HCT116 (cell line): ENCODE measurements around the gene NKX1-1. TPM values are rescaled to one million over a fixed set of nuclear protein-coding genes. Genes with fewer than 3 reads are reported as not detected.

Experiments
- ATAC-seq: fragments of 200-7000 bp; cut with Tn5 transposase; 2 replicates; pipeline ENCODE4 v1.9.1; 2020; ENCODE audit warnings: mild to moderate bottlenecking, moderate library complexity
- BruUV-seq: library from RNA; stranded (reverse); fragments of 400-500 nt; replicated peaks from 2 replicates; lab custom pipeline; 2021; lab: Mats Ljungman, UMichigan
- CTCF ChIA-PET: fragments of 300-600 bp; sonication (Branson Sonifier 250); formaldehyde crosslinking; loops from one replicate; lab custom pipeline; 2021; ENCODE audit warnings: antibody characterized with exemption; lab: Charles Lee
- POLR2A ChIA-PET: fragments of 300-600, 350-600 bp; sonication (Branson Sonifier 250); formaldehyde crosslinking; loops from one replicate; lab custom pipeline; 2021; ENCODE audit warnings: antibody characterized with exemption; lab: Charles Lee
- RAD21 ChIA-PET, 2 experiments: fragments of 300-600 bp; sonication (Branson Sonifier 250); formaldehyde crosslinking; loops; one replicate each; lab custom pipeline; 2023; ENCODE audit warnings: low total read pairs in 2 of 2; ENCODE audit not compliant: uncharacterized antibody in 2 of 2, unreplicated experiment in 2 of 2, low non-redundant PET in 1 of 2; lab: Charles Lee
- DNase-seq: peaks from one replicate; pipeline ENCODE4 v3.0.0-alpha.2; 2010; ENCODE audit warnings: low read depth, low spot score
- H2AFZ ChIP-seq: fragments of 200-600 bp; shearing (Covaris generic), sonication (generic); 2 replicates; pipeline ENCODE4 v1.6.1; 2017; ENCODE audit warnings: low read depth, mixed run types, mixed read lengths, antibody characterized with exemption, low read length; ENCODE audit not compliant: poor library complexity, severe bottlenecking
- H3K27ac ChIP-seq: 2 replicates; pipeline ENCODE4 v1.5.1; 2012; ENCODE audit warnings: low read depth, low read length
- H3K27me3 ChIP-seq: fragments of 200-600 bp; sonication (generic); 2 replicates; pipeline ENCODE4 v1.6.1; 2016; ENCODE audit warnings: mixed run types, low read length, mixed read lengths; ENCODE audit not compliant: insufficient read depth
- H3K36me3 ChIP-seq, 2 experiments: fragments of 200-500 bp in 1 of 2; fragments of 200-600 bp in 1 of 2; sonication (Bioruptor generic) in 1 of 2; sonication (generic) in 1 of 2; 2 replicates each; pipeline versions ENCODE4 v1.5.1 to v1.6.1; 2014 to 2016; ENCODE audit warnings: low read length in 2 of 2, inconsistent platforms in 1 of 2, mixed read lengths in 1 of 2, mixed run types in 1 of 2; ENCODE audit not compliant: insufficient read depth in 2 of 2, control insufficient read depth in 1 of 2
- H3K4me1 ChIP-seq, 2 experiments: fragments of 200-600 bp in 1 of 2; sonication (generic) in 1 of 2; 2 replicates each; pipeline versions ENCODE4 v1.5.1 to v1.6.1; 2012 to 2017; ENCODE audit warnings: low read length in 2 of 2, inconsistent platforms in 1 of 2, mild to moderate bottlenecking in 1 of 2, mixed read lengths in 1 of 2, mixed run types in 1 of 2, moderate library complexity in 1 of 2; ENCODE audit not compliant: insufficient read depth in 2 of 2, control insufficient read depth in 1 of 2
- H3K4me2 ChIP-seq: fragments of 200-600 bp; sonication (generic); 2 replicates; pipeline ENCODE4 v1.6.1; 2017; ENCODE audit warnings: mixed run types, low read length, mixed read lengths
- H3K4me3 ChIP-seq, 2 experiments: fragments of 200-600 bp in 1 of 2; sonication (generic) in 1 of 2; replicated peaks in 1 of 2; 2 replicates each; pipeline ENCODE4 v1.5.1; 2011 to 2016; ENCODE audit warnings: low read length in 2 of 2, control low read depth in 1 of 2, low read depth in 1 of 2, mild to moderate bottlenecking in 1 of 2, mixed read lengths in 1 of 2, mixed run types in 1 of 2
- H3K79me2 ChIP-seq: fragments of 200-600 bp; sonication (generic); 2 replicates; pipeline ENCODE4 v1.6.1; 2017; ENCODE audit warnings: mild to moderate bottlenecking, mixed run types, low read length, moderate library complexity, mixed read lengths; ENCODE audit not compliant: insufficient read depth
- H3K9ac ChIP-seq: fragments of 200-600 bp; sonication (generic); 2 replicates; pipeline ENCODE4 v1.6.1; 2016; ENCODE audit warnings: low read length, mixed read lengths
- H3K9me2 ChIP-seq: fragments of 200-600 bp; sonication (generic), shearing (Covaris generic); 2 replicates; pipeline ENCODE4 v1.6.1; 2017; ENCODE audit warnings: mixed run types, mild to moderate bottlenecking, moderate library complexity; ENCODE audit not compliant: insufficient read depth
- H3K9me3 ChIP-seq, 2 experiments: fragments of 200-500 bp in 1 of 2; fragments of 200-600 bp in 1 of 2; sonication (Bioruptor generic) in 1 of 2; sonication (generic) in 1 of 2; 2 replicates each; pipeline ENCODE4 v1.6.1; 2014 to 2017; ENCODE audit warnings: low read length in 2 of 2, mixed read lengths in 2 of 2, inconsistent platforms in 1 of 2, low read depth in 1 of 2, mild to moderate bottlenecking in 1 of 2, mixed run types in 1 of 2, moderate library complexity in 1 of 2; ENCODE audit not compliant: control insufficient read depth in 1 of 2, insufficient read depth in 1 of 2
- H4K20me1 ChIP-seq: fragments of 200-600 bp; sonication (generic), shearing (Covaris generic); 2 replicates; pipeline ENCODE4 v1.6.1; 2017; ENCODE audit warnings: mixed run types, mild to moderate bottlenecking, moderate library complexity; ENCODE audit not compliant: insufficient read depth
- EZH2 ChIP-seq: fragments of 200-600 bp; sonication (generic); IDR thresholded peaks from 2 replicates; pipeline ENCODE4 v1.6.1; 2017; ENCODE audit warnings: antibody characterized with exemption, mixed run types
- JUND ChIP-seq: IDR thresholded peaks from 2 replicates; pipeline ENCODE4 v1.6.1; 2012
- POLR2A ChIP-seq: IDR thresholded peaks from 2 replicates; pipeline ENCODE4 v1.7.0; 2011; ENCODE audit warnings: borderline replicate concordance; ENCODE audit not compliant: insufficient read depth, insufficient read length; ENCODE audit errors: extremely low read depth
- POLR2AphosphoS5 ChIP-seq: IDR thresholded peaks from 2 replicates; pipeline ENCODE4 v1.6.1; 2011; ENCODE audit warnings: mild to moderate bottlenecking, low read depth, low read length, moderate library complexity
- RAD21 ChIP-seq: IDR thresholded peaks from 2 replicates; pipeline ENCODE4 v1.6.1; 2012; ENCODE audit warnings: low read depth, mild to moderate bottlenecking
- SIN3A ChIP-seq: IDR thresholded peaks from 2 replicates; pipeline ENCODE4 v1.6.1; 2012; ENCODE audit warnings: low read depth
- SRF ChIP-seq: IDR thresholded peaks from 2 replicates; pipeline ENCODE4 v1.6.1; 2012; ENCODE audit warnings: low read depth
- TCF7L2 ChIP-seq: IDR thresholded peaks from 2 replicates; pipeline ENCODE4 v1.7.0; 2011; ENCODE audit warnings: borderline replicate concordance, inconsistent platforms; ENCODE audit not compliant: insufficient read depth, insufficient read length; ENCODE audit errors: extremely low read depth
- YY1 ChIP-seq: IDR thresholded peaks from 2 replicates; pipeline ENCODE4 v1.6.1; 2011; ENCODE audit warnings: low read length, low read depth, moderate library complexity, mild to moderate bottlenecking; ENCODE audit not compliant: insufficient replicate concordance; ENCODE audit errors: extremely low read depth
- ZFX ChIP-seq: fragments of 450-650 bp; IDR thresholded peaks from 2 replicates; pipeline ENCODE4 v1.6.1; 2017
- ZNF274 ChIP-seq: fragments of 200-500 bp; sonication (Bioruptor generic); IDR thresholded peaks from 2 replicates; pipeline ENCODE4 v1.6.1; 2014; ENCODE audit warnings: mild to moderate bottlenecking, low read depth, low read length, inconsistent platforms
- intact Hi-C: fragments of 100-400 bp; cut with micrococcal nuclease; formaldehyde crosslinking; loops from 2 replicates; pipeline ENCODE4 v1.10.0; 2022
- total RNA-seq: library from RNA; stranded (reverse); gene quantifications from one replicate; pipeline ENCODE4 v1.2.1, GENCODE V29; 2021; ENCODE audit not compliant: unreplicated experiment
- TF ChIP-seq, protein P1 (sequence below): IDR thresholded peaks from 2 replicates; pipeline ENCODE4 v1.6.1; 2012
- TF ChIP-seq, protein P2 (sequence below): IDR thresholded peaks from 2 replicates; pipeline ENCODE4 v1.6.1; 2012
- TF ChIP-seq, protein P3 (sequence below), 3 experiments: fragments of 200-600 bp in 1 of 3; sonication (generic) in 1 of 3; IDR thresholded peaks in 2 of 3; conservative IDR thresholded peaks in 1 of 3; 2 replicates each; pipeline ENCODE4 v1.5.1; 2012 to 2017; ENCODE audit warnings: low read depth in 2 of 3, low read length in 2 of 3, antibody characterized with exemption in 1 of 3, borderline replicate concordance in 1 of 3, control low read depth in 1 of 3, mild to moderate bottlenecking in 1 of 3, mixed read lengths in 1 of 3, mixed run types in 1 of 3, moderate library complexity in 1 of 3; ENCODE audit not compliant: insufficient read depth in 1 of 3

Gene NKX1-1
- total RNA-seq, 1 experiment from 2014 or later, result not detected

DNA sequence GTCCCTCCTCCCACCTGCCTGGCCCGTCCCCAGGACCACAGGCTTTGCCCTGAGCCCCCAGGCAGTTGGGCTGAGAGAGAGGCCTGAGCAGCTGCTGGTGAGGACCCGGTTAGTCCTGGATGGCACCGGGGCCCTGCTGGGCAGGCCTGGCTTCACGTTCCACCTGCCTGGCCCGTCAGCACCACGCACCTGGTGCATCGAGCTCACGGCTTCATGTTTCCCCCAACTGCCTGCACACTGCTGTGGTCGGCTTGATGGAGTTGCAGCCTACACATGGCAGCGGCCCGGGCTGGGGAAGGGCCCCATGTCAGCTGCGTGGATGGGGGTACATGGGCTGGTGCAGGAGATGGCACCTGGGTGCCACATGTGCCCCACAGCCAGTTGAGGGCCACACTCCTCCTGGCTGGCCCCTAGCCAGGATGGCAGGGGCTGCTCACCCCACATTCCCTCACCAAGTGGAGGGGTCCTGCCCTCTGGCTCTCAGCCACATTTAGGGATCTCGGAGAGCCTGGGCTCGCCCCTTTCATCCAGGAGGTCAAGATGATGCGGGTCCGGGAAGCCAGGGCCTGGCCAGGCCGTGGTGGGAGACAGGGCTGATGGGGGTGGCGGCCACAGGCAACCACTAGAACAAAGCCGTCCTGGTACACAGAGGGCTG is 28.5 kb downstream of the NKX1-1 start:
- RAD21 ChIA-PET, result no interaction called here
- POLR2A ChIA-PET, result no interaction called here
- no peak for TF ChIP-seq RAD21
- TF ChIP-seq, protein P1, sequence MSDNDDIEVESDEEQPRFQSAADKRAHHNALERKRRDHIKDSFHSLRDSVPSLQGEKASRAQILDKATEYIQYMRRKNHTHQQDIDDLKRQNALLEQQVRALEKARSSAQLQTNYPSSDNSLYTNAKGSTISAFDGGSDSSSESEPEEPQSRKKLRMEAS, result no peak
- no peak for TF ChIP-seq SRF
- TF ChIP-seq YY1, result no peak
- no peak for TF ChIP-seq ZFX
- TF ChIP-seq, protein P2, sequence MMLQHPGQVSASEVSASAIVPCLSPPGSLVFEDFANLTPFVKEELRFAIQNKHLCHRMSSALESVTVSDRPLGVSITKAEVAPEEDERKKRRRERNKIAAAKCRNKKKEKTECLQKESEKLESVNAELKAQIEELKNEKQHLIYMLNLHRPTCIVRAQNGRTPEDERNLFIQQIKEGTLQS, result no peak
- no peak for TF ChIP-seq POLR2AphosphoS5
- no peak for TF ChIP-seq ZNF274
- TF ChIP-seq SIN3A, result no peak
- no peak for TF ChIP-seq JUND
- TF ChIP-seq, protein P3, sequence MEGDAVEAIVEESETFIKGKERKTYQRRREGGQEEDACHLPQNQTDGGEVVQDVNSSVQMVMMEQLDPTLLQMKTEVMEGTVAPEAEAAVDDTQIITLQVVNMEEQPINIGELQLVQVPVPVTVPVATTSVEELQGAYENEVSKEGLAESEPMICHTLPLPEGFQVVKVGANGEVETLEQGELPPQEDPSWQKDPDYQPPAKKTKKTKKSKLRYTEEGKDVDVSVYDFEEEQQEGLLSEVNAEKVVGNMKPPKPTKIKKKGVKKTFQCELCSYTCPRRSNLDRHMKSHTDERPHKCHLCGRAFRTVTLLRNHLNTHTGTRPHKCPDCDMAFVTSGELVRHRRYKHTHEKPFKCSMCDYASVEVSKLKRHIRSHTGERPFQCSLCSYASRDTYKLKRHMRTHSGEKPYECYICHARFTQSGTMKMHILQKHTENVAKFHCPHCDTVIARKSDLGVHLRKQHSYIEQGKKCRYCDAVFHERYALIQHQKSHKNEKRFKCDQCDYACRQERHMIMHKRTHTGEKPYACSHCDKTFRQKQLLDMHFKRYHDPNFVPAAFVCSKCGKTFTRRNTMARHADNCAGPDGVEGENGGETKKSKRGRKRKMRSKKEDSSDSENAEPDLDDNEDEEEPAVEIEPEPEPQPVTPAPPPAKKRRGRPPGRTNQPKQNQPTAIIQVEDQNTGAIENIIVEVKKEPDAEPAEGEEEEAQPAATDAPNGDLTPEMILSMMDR (IDR thresholded peaks at IDR 0.05 in 2 of 3, conservative IDR thresholded peaks at IDR 0.05 in 1 of 3; ENCODE audit: borderline replicate concordance in 1 of 3, insufficient read depth in 1 of 3, low read depth in 2 of 3, low read length in 2 of 3), result no peak
- TF ChIP-seq TCF7L2, result no peak
- no peak for TF ChIP-seq EZH2
- TF ChIP-seq POLR2A, result no peak
- Histone ChIP-seq H3K36me3 (no peaks in the 10 kb centered on the region; a peak in 1 of 4 replicates), H3K27me3 (no peaks in the 10 kb centered on the region), H3K4me1 (no peaks in the 10 kb centered on the region), H3K9ac (no peak overlapping the region), H3K9me3 (no peaks in the 10 kb centered on the region), H2AFZ (no peak overlapping the region), H3K9me2 (no peaks in the 10 kb centered on the region), H3K27ac (no peak overlapping the region), H3K4me2 (no peak overlapping the region), H3K79me2 (no peaks in the 10 kb centered on the region), H3K4me3 (no peak overlapping the region), H4K20me1 (no peaks in the 10 kb centered on the region)
- ATAC-seq (no peak), DNase-seq (no peak)
- no TSS peak for BruUV-seq
- CTCF ChIA-PET, result no interaction called here
- intact Hi-C loops, result no loop called here
